Activated gamma-delta T cell (primary cell): ENCODE data around the gene AFMID.

Experiments used
- DNase-seq: peaks from one replicate; lab custom pipeline; 2025; lab: John Stamatoyannopoulos, UW

AFMID gene

GRCh38 chr17:78255029-78255656, 68.0 kb downstream of the AFMID start:
- DNase-seq, result no peak

- no peak for DNase-seq
Measured at GRCh38 chr17:78255953-78256706, 69.0 kb downstream of the AFMID start.

GRCh38 chr17:78256707-78257591, 69.8 kb downstream of the AFMID start:
- DNase-seq, result no peak
